Fibroblast of lung (primary cell): ENCODE data around the gene RCCD1. TPM values are rescaled to one million over a fixed set of nuclear protein-coding genes. Genes with fewer than 3 reads are reported as not detected.

Experiments used
- DNase-seq, 2 donors: peaks; one replicate each; pipeline versions ENCODE4 v3.0.0 to v3.0.0-alpha.2; 2010; ENCODE audit warnings: low read depth in 2 of 2
- H2AFZ ChIP-seq: 2 replicates; pipeline ENCODE4 v1.5.1; 2012; ENCODE audit warnings: low read length, control low read depth, inconsistent platforms
- H3K27ac ChIP-seq: 2 replicates; pipeline ENCODE4 v1.5.1; 2011; ENCODE audit warnings: low read length, control low read depth; ENCODE audit not compliant: insufficient read depth
- H3K27me3 ChIP-seq: 2 replicates; pipeline ENCODE4 v1.5.1; 2011; ENCODE audit warnings: mild to moderate bottlenecking, low read length; ENCODE audit not compliant: control insufficient read depth, insufficient read depth
- H3K36me3 ChIP-seq: 2 replicates; pipeline ENCODE4 v1.5.1; 2011; ENCODE audit warnings: low read length; ENCODE audit not compliant: control insufficient read depth, insufficient read depth
- H3K4me1 ChIP-seq: 2 replicates; pipeline ENCODE4 v1.5.1; 2011; ENCODE audit warnings: low read length; ENCODE audit not compliant: control insufficient read depth, insufficient read depth; ENCODE audit errors: extremely low read depth
- H3K4me2 ChIP-seq: 2 replicates; pipeline ENCODE4 v1.5.1; 2011; ENCODE audit warnings: low read length, control low read depth; ENCODE audit not compliant: insufficient read depth; ENCODE audit errors: extremely low read depth
- H3K4me3 ChIP-seq, 4 experiments: fragments of 200-600 bp in 1 of 4; sonication (generic) in 1 of 4; replicated peaks in 1 of 4; 2 replicates each; pipeline ENCODE4 v1.5.1; 2011 to 2016; ENCODE audit warnings: low read length in 4 of 4, low read depth in 3 of 4, mild to moderate bottlenecking in 3 of 4, control low read depth in 2 of 4, inconsistent platforms in 1 of 4, mixed read lengths in 1 of 4; ENCODE audit not compliant: insufficient read depth in 1 of 4; ENCODE audit errors: control extremely low read depth in 1 of 4
- H3K79me2 ChIP-seq: 2 replicates; pipeline ENCODE4 v1.5.1; 2012; ENCODE audit warnings: mild to moderate bottlenecking, low read length, inconsistent platforms; ENCODE audit not compliant: control insufficient read depth, insufficient read depth
- H3K9ac ChIP-seq: 2 replicates; pipeline ENCODE4 v1.5.1; 2011; ENCODE audit warnings: mild to moderate bottlenecking, low read length, control low read depth; ENCODE audit not compliant: insufficient read depth
- H3K9me3 ChIP-seq: 2 replicates; pipeline ENCODE4 v1.5.1; 2012; ENCODE audit warnings: low read depth, low read length; ENCODE audit not compliant: control insufficient read depth, insufficient read depth
- H4K20me1 ChIP-seq: 2 replicates; pipeline ENCODE4 v1.5.1; 2011; ENCODE audit warnings: low read length; ENCODE audit not compliant: control insufficient read depth, insufficient read depth; ENCODE audit errors: extremely low read depth
- CTCF ChIP-seq, 2 donors: IDR thresholded peaks in 1 of 2; conservative IDR thresholded peaks in 1 of 2; 1 replicate in 1 of 2; 2 replicates in 1 of 2; pipeline ENCODE4 v1.5.1; 2011 to 2012; ENCODE audit warnings: low read length in 2 of 2, control low read depth in 1 of 2, inconsistent platforms in 1 of 2, low read depth in 1 of 2, mild to moderate bottlenecking in 1 of 2
- EZH2 ChIP-seq: IDR thresholded peaks from 2 replicates; pipeline ENCODE4 v1.5.1; 2012; ENCODE audit warnings: low read length, control low read depth, mild to moderate bottlenecking; ENCODE audit errors: missing control alignments
- polyA plus RNA-seq, 2 donors: library from polyadenylated mRNA; depleted of rRNA in 1 of 2; stranded (reverse) in 1 of 2; unstranded in 1 of 2; fragments of >200 nt; gene quantifications; 2 replicates each; pipeline ENCODE4 v1.2.1, GENCODE V29; 2011 to 2012; ENCODE audit warnings: missing spikeins in 1 of 2
- total RNA-seq: library from RNA; depleted of rRNA; stranded (reverse); fragments of >200 nt; gene quantifications from 2 replicates; pipeline ENCODE4 v1.2.1, GENCODE V29; 2014

Gene RCCD1
- total and polyA plus RNA-seq, 2 donors (not counting 1 experiment from before 2014, with no cell fraction given) = 5.9 to 14.2 TPM

GRCh38 chr15:90939756-90940155 is 14.9 kb upstream of the RCCD1 start:
- Histone ChIP-seq H3K4me3 (no peak overlapping the region), H3K4me2 (no peak overlapping the region), H3K9ac (no peak overlapping the region), H4K20me1 (no peaks in the 10 kb centered on the region), H3K4me1 (peaks cover 9% of the 10 kb centered on the region), H3K9me3 (no peaks in the 10 kb centered on the region), H3K27ac (no peak overlapping the region), H3K79me2 (peaks cover 17% of the 10 kb centered on the region), H2AFZ (no peak overlapping the region), H3K27me3 (no peaks in the 10 kb centered on the region), H3K36me3 (peaks cover 22% of the 10 kb centered on the region)
- DNase-seq = no peak
- TF ChIP-seq EZH2 = no peak
- TF ChIP-seq CTCF (conservative IDR thresholded peaks at IDR 0.05 in 1 of 2, IDR thresholded peaks at IDR 0.05 in 1 of 2; ENCODE audit: low read depth in 1 of 2, low read length in 2 of 2) = no peak

- H3K9ac ChIP-seq = no peak overlapping the region
- H2AFZ ChIP-seq = no peak overlapping the region
- TF ChIP-seq CTCF (conservative IDR thresholded peaks at IDR 0.05 in 1 of 2, IDR thresholded peaks at IDR 0.05 in 1 of 2; ENCODE audit: low read depth in 1 of 2, low read length in 2 of 2) (no peak), EZH2 (no peak)
- no peaks in the 10 kb centered on the region for H3K9me3 ChIP-seq
- no peak for DNase-seq
- peaks cover 24% of the 10 kb centered on the region for H3K36me3 ChIP-seq
- H3K4me1 ChIP-seq = peaks cover 7% of the 10 kb centered on the region
- no peaks in the 10 kb centered on the region for H3K27me3 ChIP-seq
- H4K20me1 ChIP-seq = no peaks in the 10 kb centered on the region
- H3K27ac ChIP-seq = no peak overlapping the region
- no peak overlapping the region for H3K4me3 ChIP-seq
- H3K4me2 ChIP-seq = no peak overlapping the region
- peaks cover 10% of the 10 kb centered on the region for H3K79me2 ChIP-seq
Observed at GRCh38 chr15:90941038-90941437, 13.6 kb upstream of the RCCD1 start.

GRCh38 chr15:90942354-90943120 is 12.1 kb upstream of the RCCD1 start:
- Histone ChIP-seq H3K4me2 (no peak overlapping the region), H3K79me2 (no peaks in the 10 kb centered on the region), H2AFZ (no peak overlapping the region), H3K4me1 (no peaks in the 10 kb centered on the region), H3K27ac (no peak overlapping the region), H3K9ac (no peak overlapping the region), H3K4me3 (no peak overlapping the region), H3K27me3 (no peaks in the 10 kb centered on the region), H3K9me3 (no peaks in the 10 kb centered on the region), H3K36me3 (peaks cover 35% of the 10 kb centered on the region), H4K20me1 (no peaks in the 10 kb centered on the region)
- DNase-seq = no peak
- no peak for TF ChIP-seq CTCF (conservative IDR thresholded peaks at IDR 0.05 in 1 of 2, IDR thresholded peaks at IDR 0.05 in 1 of 2; ENCODE audit: low read depth in 1 of 2, low read length in 2 of 2)
- no peak for TF ChIP-seq EZH2
